TTC549 (cell line): Measurements from ENCODE around the gene ENTPD5.
"Not testable (repeated sequence)": the region's sequence is repeated elsewhere in the genome, so short reads cannot be mapped to it uniquely, and the experiment has no call there.

ENCODE experiments used
- FAIRE-seq: peaks from 2 replicates; lab custom pipeline; 2012; peaks lifted over from hg19 to GRCh38; lab: Jason Lieb, UNC

ENTPD5 gene

DNA sequence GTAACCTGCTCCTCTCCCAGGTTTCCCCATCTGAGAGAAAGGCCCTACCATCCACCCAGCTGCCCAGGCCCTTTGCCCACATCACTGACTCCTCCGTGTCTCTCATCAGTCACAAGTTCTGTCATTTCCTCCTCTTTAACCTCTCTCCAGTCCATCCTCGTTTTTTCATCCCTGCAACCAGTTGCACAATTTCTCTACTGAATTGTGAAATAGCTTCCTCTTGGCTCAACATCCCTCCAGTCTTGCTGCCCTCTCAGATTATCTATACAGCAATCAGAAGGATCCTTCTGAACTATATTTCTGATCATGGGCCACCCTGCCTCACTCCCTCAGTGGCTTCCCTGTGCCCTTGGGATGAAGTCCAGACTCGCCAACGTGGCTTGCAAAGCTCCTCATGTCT, 76.0 kb downstream of the ENTPD5 start:
- no peak for FAIRE-seq

DNA sequence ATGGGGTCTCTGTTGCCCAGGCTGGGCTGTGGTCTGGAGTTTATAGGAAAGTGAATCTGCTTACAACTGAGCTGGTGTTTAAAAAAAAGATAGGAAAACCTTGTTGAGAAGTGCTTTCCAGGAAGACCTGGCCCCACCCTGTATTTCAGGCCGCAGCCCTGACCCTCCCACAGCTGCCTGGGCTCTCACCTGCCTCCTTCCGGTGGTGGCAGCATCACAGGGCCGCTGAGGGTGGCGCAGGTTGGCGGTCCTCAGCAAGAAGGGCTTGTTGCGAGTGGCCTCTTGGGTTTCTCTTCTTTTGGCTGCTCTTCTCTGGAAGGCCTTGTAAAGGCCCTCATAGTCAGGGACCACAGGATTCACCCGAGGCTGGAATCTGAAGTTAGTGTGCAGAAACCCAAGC, 76.9 kb downstream of the ENTPD5 start:
- no peak for FAIRE-seq

DNA sequence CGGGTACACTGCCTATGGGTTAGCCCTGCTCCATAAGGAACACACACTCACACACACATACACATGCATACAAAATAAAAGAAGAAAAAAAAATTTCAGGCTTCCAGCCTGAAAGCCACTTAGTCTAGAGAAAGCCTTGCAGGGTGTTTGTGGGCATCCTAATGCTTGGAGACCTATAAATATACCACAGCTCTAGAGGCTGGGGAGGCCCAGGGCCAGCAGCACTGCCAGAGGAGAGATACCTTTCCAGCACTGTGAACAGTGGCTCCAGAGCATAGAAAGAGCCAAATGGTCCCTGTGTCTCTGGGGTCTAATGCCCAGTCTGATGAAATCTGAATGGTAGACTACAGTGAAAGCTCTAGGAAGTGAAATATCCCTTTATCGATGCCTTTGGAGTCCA, 82.1 kb downstream of the ENTPD5 start:
- FAIRE-seq: no peak

DNA sequence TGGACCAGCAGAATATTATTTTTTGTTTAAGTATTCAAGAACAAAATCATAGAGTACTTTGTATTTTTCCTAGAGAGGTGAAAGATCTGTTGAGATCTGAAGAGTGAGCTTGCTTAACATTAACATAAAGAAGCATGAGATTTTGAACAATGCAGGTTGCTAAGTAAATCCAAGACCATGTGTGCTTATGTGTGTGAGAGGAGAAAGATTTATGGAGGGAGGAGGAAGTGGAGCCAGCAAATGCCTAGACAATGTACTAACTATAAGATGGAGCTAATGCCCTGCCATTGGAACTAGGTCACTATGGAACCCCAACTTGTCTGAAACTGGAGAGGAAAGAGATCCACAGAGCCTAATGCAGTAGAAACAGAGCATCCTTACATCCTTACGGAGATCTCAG, 82.5 kb downstream of the ENTPD5 start:
- FAIRE-seq: no peak

DNA sequence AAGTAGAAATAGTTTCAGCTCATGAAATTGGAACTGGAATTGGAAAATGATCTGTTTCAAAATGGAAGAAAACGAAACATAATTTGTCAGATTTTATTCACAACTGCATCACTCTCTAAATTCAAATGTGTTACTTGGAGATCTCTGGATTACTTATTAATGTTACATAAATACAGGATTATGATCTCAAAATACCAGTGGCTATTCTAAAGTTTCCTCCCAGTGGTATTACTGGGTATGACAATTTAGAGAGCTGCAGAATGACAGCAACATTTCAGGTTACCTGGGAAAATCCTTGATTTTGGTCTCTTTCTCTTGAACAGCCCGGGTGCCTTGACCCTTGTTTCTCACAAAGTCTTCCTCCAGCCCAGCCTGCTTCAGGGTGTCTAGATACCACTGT, 83.4 kb downstream of the ENTPD5 start:
- no peak for FAIRE-seq

DNA sequence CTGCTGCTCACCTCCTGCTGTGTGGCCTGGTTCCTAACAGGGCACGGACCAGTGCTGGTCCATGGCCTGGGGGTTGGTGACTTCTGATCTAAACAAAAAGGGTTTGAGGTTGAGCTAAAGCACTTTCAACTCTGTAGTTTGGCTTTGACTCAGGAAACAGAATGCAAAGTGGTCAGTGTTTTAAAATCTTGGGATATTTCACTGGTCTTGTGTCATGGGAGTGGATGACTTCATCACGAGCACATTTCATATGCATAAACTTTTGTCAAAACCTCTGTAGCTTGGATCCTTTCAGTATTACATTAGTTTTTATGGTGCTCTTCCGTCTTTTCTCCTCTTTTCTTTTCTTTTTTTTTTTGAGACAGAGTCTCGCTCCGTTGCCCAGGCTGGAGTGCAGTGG, 94.8 kb downstream of the ENTPD5 start:
- FAIRE-seq: no peak

DNA sequence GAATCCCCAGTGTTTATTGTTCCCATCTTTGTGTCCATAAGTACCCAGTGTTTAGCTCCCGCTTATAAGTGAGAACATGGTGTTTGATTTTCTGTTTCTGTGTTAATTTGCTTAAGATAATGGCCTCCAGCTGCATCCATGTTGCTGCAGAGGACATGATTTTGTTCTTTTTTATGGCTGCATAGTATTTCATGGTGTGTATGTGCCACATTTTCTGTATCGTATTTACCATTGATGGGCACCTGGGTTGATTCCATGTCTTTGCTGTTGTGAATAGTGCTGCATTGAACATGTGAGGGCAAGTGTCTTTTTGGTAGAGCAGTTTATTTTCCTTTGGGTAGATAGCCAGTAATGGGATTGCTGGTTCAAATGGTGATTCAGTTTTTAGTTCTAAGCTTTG, 99.6 kb downstream of the ENTPD5 start:
- not testable (repeated sequence) for FAIRE-seq

DNA sequence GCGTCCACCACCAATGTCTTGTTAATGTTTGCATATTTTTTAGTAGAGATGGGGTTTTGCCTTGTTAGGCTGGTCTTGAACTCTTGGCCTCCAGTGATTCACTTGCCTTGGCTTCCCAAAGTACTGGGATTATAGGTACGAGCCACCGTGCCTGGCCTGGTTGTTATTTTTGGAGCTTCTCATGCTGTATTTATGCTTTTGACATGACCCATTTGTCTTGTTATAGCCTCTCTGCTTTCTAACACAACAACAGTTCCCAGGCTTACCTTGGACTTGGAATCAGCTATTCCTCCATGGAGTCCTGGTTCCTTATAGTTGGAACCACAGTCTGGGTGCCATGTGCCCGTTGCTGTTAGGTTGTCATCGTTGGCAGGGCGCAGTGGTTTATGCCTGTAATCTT, 102.8 kb downstream of the ENTPD5 start:
- no peak for FAIRE-seq

DNA sequence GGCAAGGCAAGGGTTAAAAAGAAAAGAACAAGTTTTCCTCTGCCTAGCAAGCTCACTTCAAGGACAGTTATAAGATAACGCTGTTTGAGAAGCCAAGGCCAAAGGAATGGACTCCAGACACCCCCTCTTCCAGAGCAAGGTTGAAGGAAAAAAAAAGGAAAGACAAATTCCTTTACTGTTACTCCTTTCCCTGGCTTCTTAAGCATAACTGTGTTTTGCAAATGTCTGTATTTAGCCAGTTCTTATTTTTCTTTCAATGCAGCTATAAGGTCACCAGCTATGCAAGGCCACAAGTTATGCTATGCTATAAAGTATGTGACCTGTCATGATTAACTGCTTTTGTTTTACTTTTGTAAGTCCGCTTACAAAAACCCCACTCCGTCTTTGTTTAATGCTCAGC, 105.8 kb downstream of the ENTPD5 start:
- FAIRE-seq: no peak

DNA sequence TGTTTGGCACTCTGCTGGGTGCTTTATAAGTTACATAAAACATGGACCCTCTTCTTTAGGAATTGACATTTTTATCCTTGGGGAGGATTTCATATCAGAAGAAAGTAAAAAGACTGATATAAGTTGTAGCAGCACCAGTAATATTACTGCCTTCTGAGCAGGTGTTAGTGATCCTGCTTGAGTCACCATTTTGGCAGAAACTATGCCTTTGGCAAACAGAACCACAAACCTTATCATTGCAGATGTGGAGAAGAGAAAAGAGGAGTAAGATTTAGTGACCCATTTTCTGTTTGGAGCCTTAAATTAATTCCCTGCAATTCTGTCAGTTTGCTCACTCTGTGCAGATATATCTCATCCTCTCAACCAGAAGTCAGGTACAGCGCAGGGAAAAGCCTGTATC, 109.4 kb downstream of the ENTPD5 start:
- no peak for FAIRE-seq
